Measurements from ENCODE around the gene APCDD1L. TPM values are rescaled to one million over a fixed set of nuclear protein-coding genes. Genes with fewer than 3 reads are reported as not detected.

The APCDD1L gene
- total RNA-seq, 6 donors from 2014 or later = 0.13 TPM; not detected in 5

- ATAC-seq (ENCODE audit: low FRiP score in 2 of 2) = peak in 1 of 2 donors; percentile 68
These were observed 67.4 kb downstream of the APCDD1L start for GRCh38 chr20:58447511-58448391.

GRCh38 chr20:58446960-58447265 lies 68.3 kb downstream of the APCDD1L start:
- ATAC-seq (ENCODE audit: low FRiP score in 2 of 2) = no peak
- 78 to 84% methylated on average over 7 of the region's 7 CpGs for WGBS, 2 donors
- peaks cover 10 to 53% (median 20%) of the 10 kb centered on the region in 4 donors for H3K36me3 ChIP-seq

More at GRCh38 chr20:58447511-58448391, 67.4 kb downstream of the APCDD1L start:
- Histone ChIP-seq H3K9me3 (no peaks in the 10 kb centered on the region), H3K27me3 (no peaks in the 10 kb centered on the region), H3K27ac (no peak overlapping the region), H3K4me3 (no peak overlapping the region), H3K4me1 (no peaks in the 10 kb centered on the region), H3K36me3 (peaks cover 10 to 48% (median 20%) of the 10 kb centered on the region in 4 donors)
- 76 to 78% methylated on average over 10 of the region's 10 CpGs for WGBS, 2 donors
- TF ChIP-seq CTCF (IDR thresholded peaks at IDR 0.05) (peak; percentile 14 to 60 (median 48)), POLR2A (IDR thresholded peaks at IDR 0.05) (no peak)
- DNase-seq = peak in 1 of 2 donors; percentile 51

GRCh38 chr20:58446264-58446959 lies 68.8 kb downstream of the APCDD1L start:
- Histone ChIP-seq H3K4me3 (no peak overlapping the region), H3K27me3 (no peaks in the 10 kb centered on the region), H3K9me3 (no peaks in the 10 kb centered on the region), H3K36me3 (peaks cover 10 to 54% (median 20%) of the 10 kb centered on the region in 4 donors), H3K4me1 (no peaks in the 10 kb centered on the region), H3K27ac (no peak overlapping the region)
- 81 to 86% methylated on average over 6 of the region's 6 CpGs for WGBS, 2 donors
- DNase-seq (no peak), ATAC-seq (ENCODE audit: low FRiP score in 2 of 2) (no peak)
- TF ChIP-seq POLR2A (IDR thresholded peaks at IDR 0.05) = no peak
- no peak for TF ChIP-seq POLR2AphosphoS5 (IDR thresholded peaks at IDR 0.05)
- TF ChIP-seq CTCF (IDR thresholded peaks at IDR 0.05) = no peak
- no peak for TF ChIP-seq EP300 (IDR thresholded peaks at IDR 0.05)

More at GRCh38 chr20:58446960-58447265, 68.3 kb downstream of the APCDD1L start:
- H3K27ac ChIP-seq = no peak overlapping the region
- no peaks in the 10 kb centered on the region for H3K4me1 ChIP-seq
- DNase-seq = no peak
- no peaks in the 10 kb centered on the region for H3K9me3 ChIP-seq
- no peak for TF ChIP-seq POLR2A (IDR thresholded peaks at IDR 0.05)
- TF ChIP-seq EP300 (IDR thresholded peaks at IDR 0.05) = no peak
- no peak for TF ChIP-seq POLR2AphosphoS5 (IDR thresholded peaks at IDR 0.05)
- TF ChIP-seq CTCF (IDR thresholded peaks at IDR 0.05) = no peak
- no peaks in the 10 kb centered on the region for H3K27me3 ChIP-seq
- H3K4me3 ChIP-seq = no peak overlapping the region

GRCh38 chr20:58444746-58445255 lies 70.4 kb downstream of the APCDD1L start:
- H3K27me3 ChIP-seq = no peaks in the 10 kb centered on the region
- no peak for TF ChIP-seq POLR2AphosphoS5 (IDR thresholded peaks at IDR 0.05)
- no peak overlapping the region for H3K4me3 ChIP-seq
- H3K36me3 ChIP-seq = peaks cover 10 to 54% (median 20%) of the 10 kb centered on the region in 4 donors
- H3K27ac ChIP-seq = no peak overlapping the region
- DNase-seq (no peak), ATAC-seq (ENCODE audit: low FRiP score in 2 of 2) (no peak)
- 94 to 97% methylated on average over 5 of the region's 5 CpGs for WGBS, 2 donors
- no peaks in the 10 kb centered on the region for H3K4me1 ChIP-seq
- no peaks in the 10 kb centered on the region for H3K9me3 ChIP-seq

GRCh38 chr20:58441723-58442122 lies 73.5 kb downstream of the APCDD1L start:
- H3K36me3 ChIP-seq = peaks cover 10 to 54% (median 18%) of the 10 kb centered on the region in 4 donors

More at GRCh38 chr20:58441723-58442122, 73.5 kb downstream of the APCDD1L start:
- DNase-seq (no peak), ATAC-seq (ENCODE audit: low FRiP score in 2 of 2) (no peak)
- no peaks in the 10 kb centered on the region for H3K9me3 ChIP-seq
- no peaks in the 10 kb centered on the region for H3K27me3 ChIP-seq
- H3K27ac ChIP-seq = no peak overlapping the region
- no peak overlapping the region for H3K4me3 ChIP-seq
- peaks cover 0 to 6% (median 0%) of the 10 kb centered on the region in 4 donors for H3K4me1 ChIP-seq
- TF ChIP-seq POLR2A (IDR thresholded peaks at IDR 0.05) = no peak
- TF ChIP-seq CTCF (IDR thresholded peaks at IDR 0.05) = no peak
- no peak for TF ChIP-seq POLR2AphosphoS5 (IDR thresholded peaks at IDR 0.05)
- no peak for TF ChIP-seq EP300 (IDR thresholded peaks at IDR 0.05)

Measured in upper lobe of left lung (tissue), 6 donors.